Fibroblast of pulmonary artery (primary cell): Measurements from ENCODE around the gene LITAFD.

ENCODE experiments used
- DNase-seq: peaks from one replicate; pipeline ENCODE4 v3.0.0-alpha.2; 2010; ENCODE audit warnings: low read depth
- H3K4me3 ChIP-seq: replicated peaks from 2 replicates; pipeline ENCODE4 v1.5.1; 2011; ENCODE audit warnings: low read depth, mild to moderate bottlenecking, control low read depth, low read length, moderate library complexity
- TF ChIP-seq, protein P1 (sequence below): IDR thresholded peaks from 2 replicates; pipeline ENCODE4 v1.5.1; 2011; ENCODE audit warnings: mild to moderate bottlenecking, control low read depth, low read length, inconsistent platforms; ENCODE audit errors: missing control alignments

LITAFD gene

DNA sequence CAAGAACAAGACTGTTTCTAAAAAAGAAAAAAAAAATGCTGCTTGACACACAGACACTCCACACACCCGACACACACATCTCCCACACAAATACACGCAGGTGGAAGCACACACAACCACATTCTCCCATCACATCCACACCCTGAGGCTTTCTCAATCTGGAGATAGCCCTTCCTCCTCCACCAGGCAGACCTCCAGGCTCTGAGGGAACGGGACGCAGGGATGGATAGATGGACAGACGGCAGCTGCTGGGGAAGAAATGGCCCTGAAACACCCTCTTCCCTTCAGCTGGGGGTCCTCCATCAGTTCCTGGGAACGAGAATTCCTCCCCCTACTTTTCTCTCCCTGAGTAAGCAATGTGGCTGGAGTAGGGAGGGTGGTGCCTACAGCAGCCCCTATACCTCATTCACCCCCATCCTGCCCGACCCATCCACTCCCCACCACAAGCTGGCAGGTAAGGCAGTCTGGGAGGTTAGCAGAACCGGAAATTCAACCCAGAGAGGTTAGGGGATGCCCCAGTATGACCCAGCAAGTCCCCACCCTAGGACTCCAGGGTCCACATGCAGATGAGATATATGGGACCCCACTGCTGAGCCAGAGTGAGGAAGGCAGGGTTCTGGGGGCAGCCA, 4.1 kb upstream of the LITAFD start:
- TF ChIP-seq, protein P1, sequence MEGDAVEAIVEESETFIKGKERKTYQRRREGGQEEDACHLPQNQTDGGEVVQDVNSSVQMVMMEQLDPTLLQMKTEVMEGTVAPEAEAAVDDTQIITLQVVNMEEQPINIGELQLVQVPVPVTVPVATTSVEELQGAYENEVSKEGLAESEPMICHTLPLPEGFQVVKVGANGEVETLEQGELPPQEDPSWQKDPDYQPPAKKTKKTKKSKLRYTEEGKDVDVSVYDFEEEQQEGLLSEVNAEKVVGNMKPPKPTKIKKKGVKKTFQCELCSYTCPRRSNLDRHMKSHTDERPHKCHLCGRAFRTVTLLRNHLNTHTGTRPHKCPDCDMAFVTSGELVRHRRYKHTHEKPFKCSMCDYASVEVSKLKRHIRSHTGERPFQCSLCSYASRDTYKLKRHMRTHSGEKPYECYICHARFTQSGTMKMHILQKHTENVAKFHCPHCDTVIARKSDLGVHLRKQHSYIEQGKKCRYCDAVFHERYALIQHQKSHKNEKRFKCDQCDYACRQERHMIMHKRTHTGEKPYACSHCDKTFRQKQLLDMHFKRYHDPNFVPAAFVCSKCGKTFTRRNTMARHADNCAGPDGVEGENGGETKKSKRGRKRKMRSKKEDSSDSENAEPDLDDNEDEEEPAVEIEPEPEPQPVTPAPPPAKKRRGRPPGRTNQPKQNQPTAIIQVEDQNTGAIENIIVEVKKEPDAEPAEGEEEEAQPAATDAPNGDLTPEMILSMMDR, result no peak
- H3K4me3 ChIP-seq, result no peak overlapping the region
- DNase-seq, result no peak

DNA sequence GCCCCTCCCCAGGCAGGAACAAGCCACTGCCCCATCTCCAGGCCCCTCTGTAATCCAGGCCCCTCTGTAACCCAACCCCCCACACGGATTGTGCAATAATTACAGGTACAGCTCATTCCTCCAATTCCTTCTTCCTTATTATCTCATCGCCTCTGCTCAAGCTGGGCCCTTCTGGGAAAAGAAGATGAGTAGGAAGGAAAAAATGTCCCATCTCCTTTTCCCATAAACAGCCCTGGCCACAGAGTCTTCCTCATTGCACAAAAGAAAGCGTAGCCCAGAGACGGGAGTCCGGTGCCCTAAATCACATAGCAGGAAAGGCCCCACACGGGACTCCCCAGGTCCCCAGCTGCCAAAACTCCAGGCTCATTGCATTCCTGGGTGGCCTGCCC, 3.6 kb upstream of the LITAFD start:
- H3K4me3 ChIP-seq, result no peak overlapping the region
- DNase-seq, result peak; percentile 62
- TF ChIP-seq, protein P1, result no peak

DNA sequence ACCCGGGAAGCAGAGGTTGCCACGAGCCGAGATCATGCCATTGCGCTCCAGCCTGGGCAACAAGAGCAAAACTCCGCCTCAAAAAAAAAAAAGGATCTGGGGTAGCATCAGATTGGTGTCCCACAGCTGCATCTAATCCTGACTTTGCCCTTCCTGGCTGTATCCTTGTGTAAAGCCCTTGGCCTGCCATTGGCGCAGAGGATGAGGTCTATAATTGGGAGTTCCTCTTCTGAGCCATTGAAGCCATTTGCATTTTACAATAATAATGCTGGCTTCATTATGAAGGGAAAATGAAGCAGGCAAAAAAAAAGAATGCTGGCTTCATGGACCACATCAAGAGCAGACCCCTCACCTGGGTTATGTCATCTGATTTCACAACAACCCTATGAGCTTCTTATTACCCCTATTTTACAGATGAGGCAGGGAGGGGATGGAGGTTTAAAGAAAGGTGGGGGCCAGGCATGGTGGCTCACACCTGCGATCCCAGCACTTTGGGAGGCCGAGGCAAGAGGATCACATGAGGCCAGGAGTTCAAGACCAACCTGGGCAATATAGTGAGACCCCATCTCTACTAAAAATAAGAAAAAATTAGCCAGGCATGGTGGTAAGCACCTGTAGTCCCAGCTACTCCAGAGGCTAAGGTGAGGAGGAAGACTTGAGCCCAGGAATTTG, 1.2 kb upstream of the LITAFD start:
- DNase-seq, result no peak
- TF ChIP-seq, protein P1, result no peak
- no peak overlapping the region for H3K4me3 ChIP-seq

DNA sequence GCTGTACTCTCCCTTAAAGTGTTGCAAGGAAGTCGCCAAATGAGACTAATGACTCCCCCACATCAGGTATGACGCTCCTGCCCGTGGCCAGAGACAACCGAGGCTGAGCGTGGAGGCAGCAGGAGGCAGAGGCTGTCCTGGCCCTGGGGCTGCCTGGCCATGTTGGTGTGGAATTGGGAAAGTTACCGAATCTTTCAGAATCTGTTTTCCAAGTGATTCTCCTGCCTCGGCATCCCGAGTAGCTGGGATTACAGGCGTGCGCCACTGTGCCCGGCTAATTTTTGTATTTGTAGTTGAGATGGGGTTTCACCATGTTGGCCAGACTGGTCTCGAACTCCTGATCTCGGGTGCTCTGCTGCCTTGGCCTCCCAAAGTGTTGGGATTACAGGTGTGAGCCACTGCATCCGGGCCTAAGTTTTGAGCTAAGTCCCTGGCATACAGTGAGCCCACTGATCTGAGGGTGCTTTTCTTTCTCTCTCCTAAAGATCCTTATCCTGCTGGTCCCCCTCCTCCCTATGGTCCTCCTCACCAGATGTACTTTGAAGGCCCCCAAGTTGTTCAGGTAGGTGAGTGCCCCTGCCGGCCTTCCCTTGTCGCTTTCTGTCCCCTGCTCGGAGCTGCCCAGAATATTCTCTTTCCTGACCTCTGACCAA, 700 bp downstream of the LITAFD start:
- DNase-seq, result no peak
- no peak overlapping the region for H3K4me3 ChIP-seq
- TF ChIP-seq, protein P1, result no peak

DNA sequence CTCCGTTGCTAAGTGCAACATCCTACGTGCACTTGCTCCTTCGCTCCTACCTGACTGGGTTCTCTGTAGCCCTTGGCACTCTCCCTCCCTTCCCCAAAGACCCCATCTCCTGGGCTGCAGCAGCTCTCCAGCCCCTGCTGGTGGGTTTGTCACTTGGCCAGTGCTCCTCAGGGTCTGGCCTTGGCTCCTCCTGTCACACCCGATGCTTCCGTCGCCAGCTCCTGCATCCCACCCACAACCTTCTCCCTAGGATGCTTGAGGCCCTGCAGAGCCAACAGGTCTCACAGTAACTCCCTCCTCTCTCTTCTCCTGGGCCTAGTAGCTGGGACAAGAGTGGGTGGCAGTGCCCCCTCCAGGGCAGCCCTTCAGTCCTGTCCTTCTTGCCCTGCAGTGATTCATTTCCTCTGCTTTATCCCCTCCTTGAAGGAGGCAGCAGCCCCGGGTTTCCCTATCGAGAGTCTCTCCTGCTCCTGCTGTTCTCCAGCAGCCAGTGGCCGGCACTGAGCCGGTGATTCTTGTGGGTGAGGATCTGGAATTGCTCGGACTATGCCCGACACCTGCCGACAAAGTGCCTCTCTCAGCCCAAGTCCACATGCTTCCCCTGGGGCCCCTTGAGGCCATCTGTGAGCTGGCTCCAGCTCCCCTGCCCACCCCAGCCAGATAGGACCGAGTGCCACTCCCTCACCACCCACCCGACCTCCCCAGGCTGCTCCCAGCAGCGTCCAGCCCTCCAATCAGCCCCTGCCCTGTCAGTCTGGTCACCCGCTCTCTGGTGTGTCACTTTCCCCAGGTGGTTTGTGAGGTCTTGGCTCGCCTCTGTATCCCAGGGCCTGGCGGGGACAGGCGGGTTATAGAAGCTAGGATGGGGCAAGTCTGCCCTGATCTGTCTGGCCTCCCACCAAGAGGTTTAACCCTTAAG, 3.8 kb downstream of the LITAFD start:
- no peak overlapping the region for H3K4me3 ChIP-seq
- DNase-seq, result peak; percentile 40
- TF ChIP-seq, protein P1, result no peak

DNA sequence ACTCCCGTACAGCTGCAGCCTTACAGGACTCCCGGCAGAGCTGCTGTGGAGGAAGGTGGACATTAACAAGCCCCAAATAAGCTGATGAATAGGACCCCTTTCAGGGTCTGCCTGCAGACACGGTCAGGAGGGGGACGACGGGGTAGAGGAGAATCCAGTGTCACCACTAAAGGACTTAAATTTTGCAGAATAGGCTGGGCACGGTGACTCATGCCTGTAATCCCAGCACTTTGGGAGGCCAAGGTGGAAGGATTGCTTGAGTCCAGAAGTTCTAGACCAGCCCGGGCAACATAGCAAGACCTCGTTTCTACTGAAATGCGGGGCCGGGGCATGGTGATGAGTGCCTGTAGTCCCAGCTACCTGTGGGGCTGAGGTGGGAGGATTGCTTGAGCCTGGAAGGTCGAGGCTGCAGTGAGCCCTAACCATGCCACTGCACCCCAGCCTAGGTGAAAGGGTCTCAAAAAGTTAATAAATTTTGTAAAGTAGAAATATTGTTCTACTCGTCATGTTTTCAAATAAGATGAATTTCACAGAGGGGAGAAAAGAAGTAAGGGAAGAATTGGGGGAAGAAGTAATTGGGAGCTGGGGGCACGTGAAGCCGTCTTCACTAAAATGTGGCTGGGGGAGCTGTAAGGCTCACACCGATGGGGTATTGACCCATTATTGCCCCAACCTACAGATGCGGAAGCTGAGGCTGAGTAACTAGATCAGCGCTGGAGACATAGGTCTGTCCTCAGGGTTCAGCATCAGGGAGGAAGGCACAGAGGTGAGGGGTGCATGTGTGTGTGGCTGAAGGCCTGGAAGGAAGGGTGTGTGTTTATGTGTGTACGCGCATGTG, 4.7 kb downstream of the LITAFD start:
- TF ChIP-seq, protein P1, result no peak
- H3K4me3 ChIP-seq, result no peak overlapping the region
- DNase-seq, result no peak
